ENCODE measurements around the gene PGF. TPM values are rescaled to one million over a fixed set of nuclear protein-coding genes. Genes with fewer than 3 reads are reported as not detected.

The PGF gene
- polyA plus RNA-seq, 1 donor (not counting 4 experiments of a cell fraction or from before 2014, with no cell fraction given), result 16.5 TPM

GRCh38 chr14:74936151-74936550 lies 19.2 kb downstream of the PGF start:
- TF ChIP-seq CTCF (optimal IDR thresholded peaks at IDR 0.05 in 1 of 3, IDR thresholded peaks at IDR 0.05 in 1 of 3, conservative IDR thresholded peaks at IDR 0.05 in 1 of 3; ENCODE audit: extremely low read depth in 1 of 3, insufficient read depth in 2 of 3, low read length in 3 of 3), result no peak
- no peak for TF ChIP-seq EZH2 (IDR thresholded peaks at IDR 0.05; ENCODE audit: low read length)
- Histone ChIP-seq H4K20me1 (ENCODE audit: control insufficient read depth, extremely low read depth, insufficient read depth, low read length) (no peaks in the 10 kb centered on the region), H3K4me3 (ENCODE audit: control insufficient read depth in 2 of 3, extremely low read depth in 1 of 3, insufficient read depth in 2 of 3, low read depth in 1 of 3, low read length in 3 of 3) (no peak overlapping the region), H3K27ac (ENCODE audit: control insufficient read depth, insufficient read depth, low read length) (no peak overlapping the region), H3K27me3 (ENCODE audit: control insufficient read depth, extremely low read depth, insufficient read depth, low read length) (no peaks in the 10 kb centered on the region), H2AFZ (ENCODE audit: control insufficient read depth, low read length) (no peak overlapping the region), H3K79me2 (ENCODE audit: control insufficient read depth, insufficient read depth, low read length) (no peaks in the 10 kb centered on the region), H3K4me2 (ENCODE audit: control insufficient read depth, extremely low read depth, insufficient read depth, low read depth, low read length) (no peak overlapping the region), H3K9me3 (ENCODE audit: control insufficient read depth, low read depth, low read length) (no peaks in the 10 kb centered on the region), H3K9ac (ENCODE audit: control insufficient read depth, extremely low read depth, insufficient read depth, low read length) (no peak overlapping the region), H3K36me3 (ENCODE audit: control insufficient read depth in 2 of 2, extremely low read depth in 1 of 2, insufficient read depth in 2 of 2, low read length in 2 of 2) (peaks cover 0 to 2% of the 10 kb centered on the region in 2 experiments), H3K9me1 (ENCODE audit: control insufficient read depth, extremely low read depth, insufficient read depth, low read length) (no peaks in the 10 kb centered on the region), H3K4me1 (ENCODE audit: control insufficient read depth, extremely low read depth, insufficient read depth, low read length) (peaks cover 11% of the 10 kb centered on the region)
- DNase-seq (ENCODE audit: low read depth, low spot score) (no peak), FAIRE-seq (no peak)
- dilution Hi-C loops (cut with MboI; ENCODE audit: extremely low pct_ligation_motif_present, low sequenced_read_pairs), result no loop called here

- Histone ChIP-seq H3K79me2 (ENCODE audit: control insufficient read depth, insufficient read depth, low read length) (no peaks in the 10 kb centered on the region), H2AFZ (ENCODE audit: control insufficient read depth, low read length) (no peak overlapping the region), H3K36me3 (ENCODE audit: control insufficient read depth in 2 of 2, extremely low read depth in 1 of 2, insufficient read depth in 2 of 2, low read length in 2 of 2) (no peaks in the 10 kb centered on the region), H3K4me2 (ENCODE audit: control insufficient read depth, extremely low read depth, insufficient read depth, low read depth, low read length) (no peak overlapping the region), H3K9me1 (ENCODE audit: control insufficient read depth, extremely low read depth, insufficient read depth, low read length) (no peaks in the 10 kb centered on the region), H3K27me3 (ENCODE audit: control insufficient read depth, extremely low read depth, insufficient read depth, low read length) (no peaks in the 10 kb centered on the region), H3K4me1 (ENCODE audit: control insufficient read depth, extremely low read depth, insufficient read depth, low read length) (peaks cover 10% of the 10 kb centered on the region), H4K20me1 (ENCODE audit: control insufficient read depth, extremely low read depth, insufficient read depth, low read length) (no peaks in the 10 kb centered on the region), H3K9me3 (ENCODE audit: control insufficient read depth, low read depth, low read length) (no peaks in the 10 kb centered on the region), H3K4me3 (ENCODE audit: control insufficient read depth in 2 of 3, extremely low read depth in 1 of 3, insufficient read depth in 2 of 3, low read depth in 1 of 3, low read length in 3 of 3) (no peak overlapping the region), H3K9ac (ENCODE audit: control insufficient read depth, extremely low read depth, insufficient read depth, low read length) (no peak overlapping the region), H3K27ac (ENCODE audit: control insufficient read depth, insufficient read depth, low read length) (no peak overlapping the region)
- DNase-seq (ENCODE audit: low read depth, low spot score) (no peak), FAIRE-seq (no peak)
- TF ChIP-seq EZH2 (IDR thresholded peaks at IDR 0.05; ENCODE audit: low read length) (no peak), CTCF (optimal IDR thresholded peaks at IDR 0.05 in 1 of 3, IDR thresholded peaks at IDR 0.05 in 1 of 3, conservative IDR thresholded peaks at IDR 0.05 in 1 of 3; ENCODE audit: extremely low read depth in 1 of 3, insufficient read depth in 2 of 3, low read length in 3 of 3) (no peak)
- dilution Hi-C loops (cut with MboI; ENCODE audit: extremely low pct_ligation_motif_present, low sequenced_read_pairs), result no loop called here
These were observed 20.1 kb downstream of the PGF start for GRCh38 chr14:74935360-74935680.

All from keratinocyte (primary cell).